Measurements from ENCODE around the gene FOCAD. TPM values are rescaled to one million over a fixed set of nuclear protein-coding genes. Genes with fewer than 3 reads are reported as not detected.
A peak's percentile ranks its signal among the peaks of the same experiment; 100 is the strongest.

FOCAD gene
- total RNA-seq, 1 experiment from 2014 or later, result 42.7 TPM

DNA sequence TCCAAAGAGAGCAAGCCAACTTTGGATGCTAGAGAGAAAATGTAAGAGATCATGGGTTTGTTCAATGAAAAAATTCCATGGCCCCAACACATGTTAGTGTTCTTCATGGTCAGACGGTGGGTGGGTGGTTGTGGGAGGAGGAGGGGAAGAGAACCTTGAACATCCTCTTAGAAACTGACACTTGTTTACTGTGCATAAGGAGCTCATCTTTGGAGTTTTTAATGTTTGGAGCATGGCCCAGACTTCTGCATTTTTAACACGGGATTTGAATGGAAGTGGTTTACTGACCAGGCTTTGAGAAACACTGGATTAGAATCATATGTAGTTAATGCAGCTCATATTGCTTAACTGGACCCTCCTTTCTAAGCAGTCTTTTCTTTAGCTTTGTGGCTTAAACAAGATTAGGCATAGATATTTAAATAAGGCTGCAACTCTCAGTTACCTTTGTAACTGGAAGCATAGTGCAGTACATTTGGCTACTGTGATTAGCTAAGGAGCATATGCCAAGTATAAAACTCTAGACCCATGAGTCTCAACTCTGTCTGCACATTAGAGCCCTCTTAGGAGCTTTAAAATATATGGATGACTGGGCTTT lies 60.1 kb downstream of the FOCAD start:
- no TSS peak for BruUV-seq (replicated peaks)
- CTCF ChIA-PET, result no interaction called here
- peak overlapping the region; percentile 30 for H3K27ac ChIP-seq (ENCODE audit: low read depth, low read length, poor library complexity, severe bottlenecking)
- TF ChIP-seq, protein P1, sequence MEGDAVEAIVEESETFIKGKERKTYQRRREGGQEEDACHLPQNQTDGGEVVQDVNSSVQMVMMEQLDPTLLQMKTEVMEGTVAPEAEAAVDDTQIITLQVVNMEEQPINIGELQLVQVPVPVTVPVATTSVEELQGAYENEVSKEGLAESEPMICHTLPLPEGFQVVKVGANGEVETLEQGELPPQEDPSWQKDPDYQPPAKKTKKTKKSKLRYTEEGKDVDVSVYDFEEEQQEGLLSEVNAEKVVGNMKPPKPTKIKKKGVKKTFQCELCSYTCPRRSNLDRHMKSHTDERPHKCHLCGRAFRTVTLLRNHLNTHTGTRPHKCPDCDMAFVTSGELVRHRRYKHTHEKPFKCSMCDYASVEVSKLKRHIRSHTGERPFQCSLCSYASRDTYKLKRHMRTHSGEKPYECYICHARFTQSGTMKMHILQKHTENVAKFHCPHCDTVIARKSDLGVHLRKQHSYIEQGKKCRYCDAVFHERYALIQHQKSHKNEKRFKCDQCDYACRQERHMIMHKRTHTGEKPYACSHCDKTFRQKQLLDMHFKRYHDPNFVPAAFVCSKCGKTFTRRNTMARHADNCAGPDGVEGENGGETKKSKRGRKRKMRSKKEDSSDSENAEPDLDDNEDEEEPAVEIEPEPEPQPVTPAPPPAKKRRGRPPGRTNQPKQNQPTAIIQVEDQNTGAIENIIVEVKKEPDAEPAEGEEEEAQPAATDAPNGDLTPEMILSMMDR (conservative IDR thresholded peaks at IDR 0.05; ENCODE audit: low read depth, low read length), result no peak
- no peak for TF ChIP-seq EZH2 (IDR thresholded peaks at IDR 0.05; ENCODE audit: borderline replicate concordance, low read depth, low read length, poor library complexity, severe bottlenecking)
- H3K9me3 ChIP-seq (ENCODE audit: low read depth, low read length, poor library complexity, severe bottlenecking), result no peaks in the 10 kb centered on the region
- DNase-seq (ENCODE audit: low spot score), result peak; percentile 24
- no peak overlapping the region for H3K4me3 ChIP-seq (ENCODE audit: low read depth, low read length, poor library complexity, severe bottlenecking)
- POLR2A ChIA-PET (ENCODE audit: low non-redundant PET), result no interaction called here
- H3K36me3 ChIP-seq (ENCODE audit: insufficient read depth, low read length, poor library complexity, severe bottlenecking), result no peaks in the 10 kb centered on the region
- intact Hi-C loops (cut with micrococcal nuclease; ENCODE audit: unreplicated experiment), result no loop called here
- H3K27me3 ChIP-seq (replicated peaks; ENCODE audit: insufficient read depth, low read depth, low read length, poor library complexity), result no peaks in the 10 kb centered on the region
- H3K4me1 ChIP-seq (ENCODE audit: insufficient read depth, low read length, poor library complexity, severe bottlenecking), result peaks cover 31% of the 10 kb centered on the region

DNA sequence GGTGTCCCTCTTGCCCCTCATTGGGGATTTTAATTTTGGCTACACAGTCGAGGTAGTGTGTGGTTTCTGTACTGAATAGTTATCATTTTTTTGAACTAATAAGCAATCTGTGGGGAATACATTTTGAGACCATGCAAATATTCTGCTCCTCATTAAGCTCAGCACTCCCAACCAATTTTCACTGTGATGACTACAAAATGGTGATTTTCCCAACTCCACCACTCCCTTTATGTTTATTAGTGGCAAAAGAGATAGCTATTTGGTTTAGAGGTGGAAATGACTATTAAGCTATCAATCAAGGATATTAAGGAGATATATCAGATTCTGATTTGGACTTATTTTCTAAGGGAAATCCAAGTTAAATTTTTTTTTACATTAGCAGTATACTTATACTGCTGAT lies 62.9 kb downstream of the FOCAD start:
- Histone ChIP-seq H3K4me1 (ENCODE audit: insufficient read depth, low read length, poor library complexity, severe bottlenecking) (peaks cover 43% of the 10 kb centered on the region), H3K36me3 (ENCODE audit: insufficient read depth, low read length, poor library complexity, severe bottlenecking) (no peaks in the 10 kb centered on the region), H3K9me3 (ENCODE audit: low read depth, low read length, poor library complexity, severe bottlenecking) (no peaks in the 10 kb centered on the region), H3K27me3 (replicated peaks; ENCODE audit: insufficient read depth, low read depth, low read length, poor library complexity) (no peaks in the 10 kb centered on the region), H3K4me3 (ENCODE audit: low read depth, low read length, poor library complexity, severe bottlenecking) (no peak overlapping the region), H3K27ac (ENCODE audit: low read depth, low read length, poor library complexity, severe bottlenecking) (no peak overlapping the region)
- TF ChIP-seq, protein P1 (conservative IDR thresholded peaks at IDR 0.05; ENCODE audit: low read depth, low read length), result no peak
- no peak for TF ChIP-seq EZH2 (IDR thresholded peaks at IDR 0.05; ENCODE audit: borderline replicate concordance, low read depth, low read length, poor library complexity, severe bottlenecking)
- DNase-seq (ENCODE audit: low spot score), result no peak
- intact Hi-C loops (cut with micrococcal nuclease; ENCODE audit: unreplicated experiment), result no loop called here
- BruUV-seq (replicated peaks), result no TSS peak
- CTCF ChIA-PET, result no interaction called here
- POLR2A ChIA-PET (ENCODE audit: low non-redundant PET), result no interaction called here

DNA sequence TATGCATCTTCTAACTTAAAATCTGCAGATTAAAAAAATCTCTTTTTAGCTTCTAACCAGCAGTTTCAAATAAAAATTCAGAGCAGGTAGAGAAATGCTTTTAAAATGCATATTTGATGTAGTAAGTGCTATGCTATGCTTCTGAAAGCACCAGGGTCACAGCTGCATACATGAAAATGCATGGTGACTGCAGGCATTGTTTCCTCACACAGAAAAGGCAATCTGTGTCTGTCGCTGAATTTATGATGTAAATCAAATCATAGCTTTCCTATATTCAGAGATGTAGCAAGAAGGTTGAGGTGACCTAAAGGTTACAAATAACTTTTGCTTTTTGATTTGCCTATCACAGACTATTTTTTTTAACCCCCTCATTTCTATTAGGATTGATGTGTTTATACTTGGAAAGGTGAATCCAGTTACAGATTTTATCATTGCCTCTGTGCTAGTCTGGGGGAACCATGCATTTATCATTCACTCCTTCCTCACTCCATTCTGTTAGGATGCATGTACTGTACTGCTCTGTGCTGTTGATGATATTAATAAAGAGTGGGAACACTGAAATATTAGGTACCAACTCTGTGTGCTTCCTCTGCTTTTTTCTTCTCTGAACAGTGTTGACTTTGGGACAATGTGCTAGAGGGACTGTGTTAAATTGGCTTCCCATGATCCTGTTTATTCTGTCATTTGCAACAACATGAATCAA lies 65.6 kb downstream of the FOCAD start:
- H3K4me1 ChIP-seq (ENCODE audit: insufficient read depth, low read length, poor library complexity, severe bottlenecking), result peaks cover 22% of the 10 kb centered on the region
- no peak overlapping the region for H3K27ac ChIP-seq (ENCODE audit: low read depth, low read length, poor library complexity, severe bottlenecking)
- H3K4me3 ChIP-seq (ENCODE audit: low read depth, low read length, poor library complexity, severe bottlenecking), result no peak overlapping the region
- DNase-seq (ENCODE audit: low spot score), result no peak
- no peaks in the 10 kb centered on the region for H3K36me3 ChIP-seq (ENCODE audit: insufficient read depth, low read length, poor library complexity, severe bottlenecking)
- no peaks in the 10 kb centered on the region for H3K27me3 ChIP-seq (replicated peaks; ENCODE audit: insufficient read depth, low read depth, low read length, poor library complexity)
- no peaks in the 10 kb centered on the region for H3K9me3 ChIP-seq (ENCODE audit: low read depth, low read length, poor library complexity, severe bottlenecking)
- TF ChIP-seq, protein P1 (conservative IDR thresholded peaks at IDR 0.05; ENCODE audit: low read depth, low read length), result no peak
- TF ChIP-seq EZH2 (IDR thresholded peaks at IDR 0.05; ENCODE audit: borderline replicate concordance, low read depth, low read length, poor library complexity, severe bottlenecking), result no peak
- intact Hi-C loops (cut with micrococcal nuclease; ENCODE audit: unreplicated experiment), result no loop called here
- BruUV-seq (replicated peaks), result no TSS peak
- ChIA-PET CTCF (no interaction called here), POLR2A (ENCODE audit: low non-redundant PET) (no interaction called here)
